ENCODE measurements around the gene MYBPH. TPM values are rescaled to one million over a fixed set of nuclear protein-coding genes. Genes with fewer than 3 reads are reported as not detected.

The MYBPH gene
- polyA plus RNA-seq, 5 donors, result 0.08 to 14.4 (median 0.13) TPM

- DNase-seq, result no peak
Measured at GRCh38 chr1:203200916-203201315, 25.3 kb upstream of the MYBPH start.

- peak; percentile 53 to 72 for DNase-seq
Measured at GRCh38 chr1:203199816-203200571, 24.4 kb upstream of the MYBPH start.

GRCh38 chr1:203199481-203199815 is 23.8 kb upstream of the MYBPH start:
- DNase-seq, result no peak

- DNase-seq, result no peak
Measured at GRCh38 chr1:203199002-203199401, 23.4 kb upstream of the MYBPH start.

- DNase-seq, result no peak
Measured at GRCh38 chr1:203197625-203198024, 22.0 kb upstream of the MYBPH start.

- DNase-seq, result no peak
Measured at GRCh38 chr1:203196371-203196770, 20.7 kb upstream of the MYBPH start.

GRCh38 chr1:203190949-203191348 is 15.3 kb upstream of the MYBPH start:
- no peak for DNase-seq

GRCh38 chr1:203189951-203190352 is 14.3 kb upstream of the MYBPH start:
- no peak for DNase-seq

- DNase-seq, result no peak
Measured at GRCh38 chr1:203188686-203189232, 13.1 kb upstream of the MYBPH start.

GRCh38 chr1:203187689-203188264 is 12.2 kb upstream of the MYBPH start:
- no peak for DNase-seq

- no peak for DNase-seq
Measured at GRCh38 chr1:203187304-203187685, 11.7 kb upstream of the MYBPH start.

- no peak for DNase-seq
Measured at GRCh38 chr1:203186446-203187303, 11.0 kb upstream of the MYBPH start, which contains the start of gene CHI3L1. CHI3L1 (minus strand) TSS chr1:203186704; CDS start chr1:203186623, 81 bp downstream.

GRCh38 chr1:203186091-203186445 is 10.4 kb upstream of the MYBPH start:
- no peak for DNase-seq

GRCh38 chr1:203185585-203185984 is 10.0 kb upstream of the MYBPH start:
- DNase-seq, result no peak

- no peak for DNase-seq
Measured at GRCh38 chr1:203185061-203185461, 9.4 kb upstream of the MYBPH start.

- no peak for DNase-seq
Measured at GRCh38 chr1:203184467-203184866, 8.8 kb upstream of the MYBPH start.

- DNase-seq, result no peak
Measured at GRCh38 chr1:203183828-203184227, 8.2 kb upstream of the MYBPH start.

GRCh38 chr1:203182387-203182953 is 6.8 kb upstream of the MYBPH start:
- no peak for DNase-seq

- DNase-seq, result no peak
Measured at GRCh38 chr1:203181586-203182386, 6.2 kb upstream of the MYBPH start.

GRCh38 chr1:203180611-203181330 is 5.1 kb upstream of the MYBPH start:
- no peak for DNase-seq

- DNase-seq, result no peak
Measured at GRCh38 chr1:203179667-203180005, 4.0 kb upstream of the MYBPH start.

Measured in right lung (tissue), 5 donors.